Measurements from ENCODE around the gene TRIM2. TPM values are rescaled to one million over a fixed set of nuclear protein-coding genes. Genes with fewer than 3 reads are reported as not detected.

The TRIM2 gene
- total RNA-seq, 2 experiments from 2014 or later: 0.10 to 0.20 TPM

DNA sequence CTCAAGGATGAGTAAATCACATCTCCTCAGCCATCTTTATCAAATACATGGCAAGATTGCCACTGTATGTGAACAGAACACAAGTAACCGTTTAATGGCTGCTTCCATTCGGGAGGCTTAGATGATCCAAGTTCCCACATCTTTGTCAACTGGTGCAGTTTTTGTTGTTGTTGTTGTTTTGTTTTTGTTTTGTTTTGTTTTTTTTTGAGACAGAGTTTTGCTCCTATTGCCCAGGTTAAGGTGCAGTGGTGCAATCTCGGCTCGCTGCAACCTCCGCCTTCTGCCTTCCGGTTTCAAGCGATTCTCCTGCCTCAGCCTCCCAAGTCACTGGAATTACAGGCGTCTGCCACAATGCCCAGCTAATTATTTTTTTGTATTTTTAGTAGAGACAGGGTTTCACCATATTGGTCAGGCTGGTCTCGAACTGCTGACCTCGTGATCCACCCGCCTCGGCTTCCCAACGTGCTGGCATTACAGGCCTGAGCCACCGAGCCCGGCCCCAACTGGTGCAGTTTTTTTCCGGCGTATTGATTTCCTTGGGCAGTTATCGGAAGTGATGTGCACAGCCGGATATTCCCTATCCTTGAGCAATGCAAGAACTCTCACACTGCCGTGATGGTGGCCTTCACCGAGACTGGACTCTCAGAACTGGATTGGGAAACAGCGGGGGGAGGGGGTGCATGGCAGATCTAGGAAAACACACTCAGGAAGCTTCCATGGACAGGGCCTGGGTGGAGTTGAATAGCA, 29.2 kb upstream of the TRIM2 start:
- POLR2A ChIA-PET: no interaction called here
- CTCF ChIA-PET: no interaction called here
- DNase-seq: no peak
- no peaks in the 10 kb centered on the region for H3K27me3 Mint-ChIP-seq
- H3K4me1 Mint-ChIP-seq: no peaks in the 10 kb centered on the region
- no peak overlapping the region for H3K4me3 Mint-ChIP-seq
- no peaks in the 10 kb centered on the region for H3K36me3 Mint-ChIP-seq (ENCODE audit: low read depth)
- no peaks in the 10 kb centered on the region for H3K9me3 Mint-ChIP-seq
- no peak overlapping the region for H3K27ac Mint-ChIP-seq

DNA sequence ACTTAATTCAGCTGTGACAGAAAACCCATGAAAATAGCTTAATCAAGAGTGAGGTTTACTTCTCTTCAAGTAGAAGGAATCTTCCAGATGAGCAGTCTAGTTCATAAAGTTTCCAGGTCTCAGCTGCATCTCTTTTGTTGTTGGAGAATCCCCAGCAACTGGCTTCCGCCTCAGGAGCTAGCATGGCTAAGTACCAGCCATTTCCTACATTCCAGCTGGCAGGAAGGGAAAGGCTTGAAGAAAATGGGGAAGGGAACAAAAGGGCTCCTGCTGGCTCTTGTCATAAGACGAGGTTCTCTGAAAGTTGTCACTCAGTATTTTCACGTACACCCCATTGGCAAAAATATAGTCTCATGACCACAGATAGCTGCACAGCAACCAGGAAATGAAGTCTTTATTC, 27.3 kb upstream of the TRIM2 start:
- H3K27me3 Mint-ChIP-seq: no peaks in the 10 kb centered on the region
- no peak for DNase-seq
- no peaks in the 10 kb centered on the region for H3K4me1 Mint-ChIP-seq
- H3K9me3 Mint-ChIP-seq: no peaks in the 10 kb centered on the region
- ChIA-PET CTCF (no interaction called here), POLR2A (no interaction called here)
- H3K36me3 Mint-ChIP-seq (ENCODE audit: low read depth): no peaks in the 10 kb centered on the region
- no peak overlapping the region for H3K4me3 Mint-ChIP-seq
- H3K27ac Mint-ChIP-seq: no peak overlapping the region

DNA sequence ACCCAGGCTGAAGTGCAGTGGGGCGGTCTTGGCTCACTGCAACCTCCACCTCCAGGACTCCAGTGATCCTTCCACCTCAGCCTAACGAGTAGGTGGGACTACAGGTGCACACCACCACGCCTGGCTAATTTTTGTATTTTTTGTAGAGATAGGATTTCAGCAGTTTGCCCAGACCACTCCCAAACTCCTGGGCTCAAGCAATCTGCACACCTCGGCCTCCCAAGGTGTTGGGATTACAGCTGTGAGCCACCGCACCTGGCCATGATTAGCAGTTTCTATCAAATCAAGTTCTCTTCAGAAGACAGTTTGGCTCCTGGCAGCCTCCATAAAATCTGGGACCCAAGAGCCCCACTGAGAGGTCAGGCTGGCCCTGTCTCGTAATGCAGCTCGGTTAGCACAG, 26.4 kb upstream of the TRIM2 start:
- Mint-ChIP-seq H3K27me3 (no peaks in the 10 kb centered on the region), H3K9me3 (no peaks in the 10 kb centered on the region), H3K4me3 (no peak overlapping the region), H3K36me3 (ENCODE audit: low read depth) (no peaks in the 10 kb centered on the region), H3K27ac (no peak overlapping the region), H3K4me1 (no peaks in the 10 kb centered on the region)
- CTCF ChIA-PET: no interaction called here
- no peak for DNase-seq
- POLR2A ChIA-PET: no interaction called here

DNA sequence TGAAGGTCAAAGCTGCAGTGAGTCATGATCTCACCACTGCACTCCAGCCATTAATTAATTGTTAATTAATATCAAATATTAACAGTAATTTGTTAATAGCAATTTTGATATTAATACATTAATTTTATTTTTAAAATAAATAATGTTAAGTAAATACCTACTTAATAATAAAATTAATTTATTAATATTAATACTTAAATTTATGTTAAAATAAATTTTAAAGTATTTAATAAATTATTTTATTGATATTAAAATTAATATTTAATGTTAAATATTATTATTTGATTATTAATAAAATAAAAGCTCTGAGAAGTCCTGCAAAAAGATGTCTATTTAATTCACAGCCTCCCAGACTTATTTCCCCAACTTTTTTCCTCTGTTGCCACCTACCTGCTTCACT, 25.1 kb upstream of the TRIM2 start:
- Mint-ChIP-seq H3K36me3 (ENCODE audit: low read depth) (no peaks in the 10 kb centered on the region), H3K27ac (no peak overlapping the region), H3K9me3 (no peaks in the 10 kb centered on the region), H3K4me3 (no peak overlapping the region), H3K27me3 (no peaks in the 10 kb centered on the region), H3K4me1 (no peaks in the 10 kb centered on the region)
- CTCF ChIA-PET: no interaction called here
- POLR2A ChIA-PET: no interaction called here
- DNase-seq: no peak

DNA sequence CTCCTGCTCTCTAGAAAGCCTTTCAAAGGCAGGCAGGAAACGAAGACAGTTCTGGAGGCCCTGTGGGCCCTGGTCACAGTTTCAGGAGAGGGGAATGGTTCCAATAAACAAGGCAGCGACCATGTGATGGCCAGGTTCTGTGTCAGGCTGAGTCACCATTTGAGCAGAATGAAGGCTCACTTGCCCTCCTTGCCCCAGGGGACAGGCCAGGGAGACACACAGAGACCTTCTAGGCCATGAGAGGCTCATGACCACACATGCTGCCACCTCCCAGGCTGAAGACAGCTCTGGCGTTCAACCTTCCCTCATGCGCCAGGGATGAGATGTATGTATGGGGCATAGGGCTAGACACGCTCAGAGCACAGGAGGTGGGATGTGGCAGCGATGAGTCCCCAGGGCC, 22.9 kb upstream of the TRIM2 start:
- H3K36me3 Mint-ChIP-seq (ENCODE audit: low read depth): no peaks in the 10 kb centered on the region
- H3K27ac Mint-ChIP-seq: no peak overlapping the region
- CTCF ChIA-PET: no interaction called here
- no peak overlapping the region for H3K4me3 Mint-ChIP-seq
- no peaks in the 10 kb centered on the region for H3K27me3 Mint-ChIP-seq
- no peaks in the 10 kb centered on the region for H3K4me1 Mint-ChIP-seq
- POLR2A ChIA-PET: no interaction called here
- no peak for DNase-seq
- H3K9me3 Mint-ChIP-seq: no peaks in the 10 kb centered on the region

DNA sequence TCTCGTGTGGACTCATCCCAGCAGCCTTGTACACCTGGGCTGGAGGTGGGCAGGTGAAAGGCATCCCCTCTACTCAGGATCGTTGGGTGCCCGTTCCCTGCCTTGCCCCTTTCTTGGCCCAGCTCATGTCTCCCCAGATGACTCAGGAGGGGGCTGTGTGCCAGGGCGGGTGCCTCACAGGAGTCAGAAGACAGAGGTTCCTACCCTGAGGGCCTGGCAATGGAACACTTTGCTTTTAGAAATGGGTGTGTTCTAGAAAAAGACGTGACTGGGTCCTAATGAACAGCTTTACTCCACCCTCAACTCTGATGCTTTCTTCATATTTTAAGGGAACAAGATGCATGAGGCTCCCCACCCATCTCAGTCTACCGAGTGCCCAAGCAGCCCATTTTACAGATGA, 22.5 kb upstream of the TRIM2 start:
- no peaks in the 10 kb centered on the region for H3K36me3 Mint-ChIP-seq (ENCODE audit: low read depth)
- ChIA-PET POLR2A (no interaction called here), CTCF (interaction anchor here (1.5 kb wide), 1 partner anchor 25 kb away, joined by 3 read pairs; no protein-coding TSS in a partner anchor)
- no peak for DNase-seq
- no peaks in the 10 kb centered on the region for H3K4me1 Mint-ChIP-seq
- no peaks in the 10 kb centered on the region for H3K27me3 Mint-ChIP-seq
- no peak overlapping the region for H3K4me3 Mint-ChIP-seq
- no peak overlapping the region for H3K27ac Mint-ChIP-seq
- H3K9me3 Mint-ChIP-seq: no peaks in the 10 kb centered on the region

DNA sequence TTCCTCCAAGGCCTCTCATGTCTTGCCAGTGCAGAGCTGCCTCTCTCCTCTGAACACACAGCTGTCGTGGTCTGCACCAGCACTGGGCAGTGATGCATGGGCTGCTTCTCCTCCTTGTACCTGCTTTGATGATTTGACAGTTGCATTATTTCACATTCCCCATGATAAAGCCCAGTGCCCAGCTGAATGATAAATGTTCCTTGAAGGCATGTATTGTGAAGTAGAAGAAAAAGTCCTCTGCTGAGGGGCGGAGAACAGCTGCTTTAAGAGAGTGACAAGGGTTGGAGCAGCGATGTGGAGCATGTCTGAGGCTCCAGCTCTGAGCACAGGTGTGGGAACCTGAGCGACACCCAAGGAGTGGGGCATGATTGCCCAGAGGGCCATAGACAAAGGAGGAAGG, 21.1 kb upstream of the TRIM2 start:
- POLR2A ChIA-PET: no interaction called here
- Mint-ChIP-seq H3K4me3 (no peak overlapping the region), H3K36me3 (ENCODE audit: low read depth) (no peaks in the 10 kb centered on the region), H3K27me3 (no peaks in the 10 kb centered on the region), H3K4me1 (no peaks in the 10 kb centered on the region), H3K9me3 (no peaks in the 10 kb centered on the region), H3K27ac (no peak overlapping the region)
- no peak for DNase-seq
- CTCF ChIA-PET: interaction anchor here (0.9 to 1.5 kb wide), 2 partner anchors 24 to 27 kb away, joined by 3 to 4 read pairs; no protein-coding TSS in a partner anchor

DNA sequence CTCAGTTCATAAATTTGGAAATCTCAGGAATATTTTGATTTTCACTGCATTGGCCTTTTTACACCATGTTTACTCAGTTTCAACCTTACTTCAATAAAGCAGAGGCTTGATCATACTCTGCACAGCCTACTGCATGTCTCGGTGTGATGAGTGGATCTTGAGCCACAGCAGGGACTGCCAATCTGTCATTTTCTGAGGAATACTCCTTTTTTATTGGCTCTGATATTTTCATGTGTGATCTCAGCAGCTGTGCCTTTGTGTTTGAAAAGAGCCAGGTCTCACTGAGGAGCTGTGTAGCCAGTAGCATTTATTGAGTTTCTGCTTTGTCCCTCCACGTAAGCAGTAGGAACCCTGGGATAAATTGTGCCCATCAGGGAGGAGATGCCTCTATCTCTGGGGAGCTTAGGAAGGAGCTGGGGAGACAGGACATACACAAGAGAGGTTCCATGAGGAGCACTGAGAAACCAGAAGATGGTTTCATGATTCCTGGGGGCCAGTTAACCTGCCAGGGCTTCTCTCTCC, 18.9 kb upstream of the TRIM2 start:
- CTCF ChIA-PET: no interaction called here
- H3K9me3 Mint-ChIP-seq: no peaks in the 10 kb centered on the region
- no peak for DNase-seq
- no peak overlapping the region for H3K4me3 Mint-ChIP-seq
- POLR2A ChIA-PET: no interaction called here
- no peaks in the 10 kb centered on the region for H3K27me3 Mint-ChIP-seq
- no peaks in the 10 kb centered on the region for H3K36me3 Mint-ChIP-seq (ENCODE audit: low read depth)
- no peak overlapping the region for H3K27ac Mint-ChIP-seq
- no peaks in the 10 kb centered on the region for H3K4me1 Mint-ChIP-seq

DNA sequence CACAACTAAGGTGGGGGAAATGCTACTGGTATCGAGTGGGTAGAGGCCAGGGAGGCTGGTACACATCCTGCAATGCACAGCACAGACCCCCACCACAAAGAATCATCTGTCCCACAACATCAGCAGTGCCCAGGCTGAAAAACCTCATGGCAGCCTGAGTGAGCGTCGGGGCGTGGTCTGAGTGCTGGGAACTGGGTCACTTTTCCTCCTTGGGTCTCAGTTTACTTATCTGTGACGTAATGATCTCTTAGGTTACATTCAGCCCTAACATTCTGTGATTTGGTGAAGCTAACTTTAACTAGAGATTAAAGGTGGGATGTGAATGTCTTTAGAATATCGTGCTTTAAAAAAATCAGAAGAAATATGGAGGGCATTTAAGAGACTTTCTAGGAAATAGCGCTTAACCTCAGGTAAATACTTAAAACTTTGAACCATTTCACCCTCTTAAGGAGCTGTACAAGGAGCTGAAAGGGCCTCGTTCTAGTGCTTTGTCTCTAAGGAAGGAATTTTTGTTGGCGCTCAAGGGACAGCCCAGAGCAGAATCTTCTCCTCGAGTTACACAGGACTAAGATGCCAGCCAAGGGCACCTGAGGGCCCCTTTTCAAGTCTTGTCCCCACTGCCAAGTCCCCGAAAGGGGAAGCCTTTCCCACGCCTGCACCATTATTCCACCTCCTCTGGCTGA, 18.1 kb upstream of the TRIM2 start:
- POLR2A ChIA-PET: no interaction called here
- no peaks in the 10 kb centered on the region for H3K9me3 Mint-ChIP-seq
- H3K27ac Mint-ChIP-seq: no peak overlapping the region
- no peak for DNase-seq
- CTCF ChIA-PET: no interaction called here
- H3K36me3 Mint-ChIP-seq (ENCODE audit: low read depth): no peaks in the 10 kb centered on the region
- no peak overlapping the region for H3K4me3 Mint-ChIP-seq
- H3K27me3 Mint-ChIP-seq: no peaks in the 10 kb centered on the region
- no peaks in the 10 kb centered on the region for H3K4me1 Mint-ChIP-seq

DNA sequence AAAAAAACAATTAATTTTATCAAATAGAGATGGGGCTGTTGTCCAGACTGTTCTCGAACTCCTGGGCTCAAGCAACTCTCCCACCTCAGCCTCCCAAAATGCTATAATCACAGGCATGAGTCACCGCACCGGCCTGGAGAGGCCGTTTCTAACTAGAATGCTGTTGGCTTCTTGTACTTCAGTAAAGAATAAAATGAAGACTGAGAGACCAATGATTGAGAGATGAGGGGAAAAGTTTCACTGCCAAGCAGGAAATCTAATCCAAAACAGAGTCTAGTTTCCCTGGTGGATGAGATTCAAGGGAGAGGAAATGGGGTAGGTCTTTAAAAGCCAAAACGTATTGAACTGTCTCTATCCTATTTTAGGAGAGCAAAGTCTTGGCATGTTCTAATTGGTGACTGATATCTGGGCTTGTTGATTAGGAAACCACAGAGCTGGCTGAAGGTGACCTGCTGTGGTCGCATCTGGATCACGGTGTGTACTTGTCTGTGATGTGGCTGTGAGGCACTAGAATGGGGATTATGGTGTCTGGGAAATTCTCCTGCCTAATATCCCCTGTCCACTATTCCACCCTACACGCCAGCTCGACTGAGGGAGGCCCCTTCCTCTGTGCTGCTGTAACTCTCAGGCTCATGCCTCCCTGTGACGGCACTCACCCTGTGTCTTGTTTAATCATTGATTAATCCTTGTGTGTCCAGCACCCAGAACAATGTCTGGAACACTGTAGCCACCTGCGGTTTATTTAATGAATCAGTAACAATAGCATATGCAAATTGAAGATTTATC, 15.0 kb upstream of the TRIM2 start:
- POLR2A ChIA-PET: no interaction called here
- H3K27ac Mint-ChIP-seq: no peak overlapping the region

DNA sequence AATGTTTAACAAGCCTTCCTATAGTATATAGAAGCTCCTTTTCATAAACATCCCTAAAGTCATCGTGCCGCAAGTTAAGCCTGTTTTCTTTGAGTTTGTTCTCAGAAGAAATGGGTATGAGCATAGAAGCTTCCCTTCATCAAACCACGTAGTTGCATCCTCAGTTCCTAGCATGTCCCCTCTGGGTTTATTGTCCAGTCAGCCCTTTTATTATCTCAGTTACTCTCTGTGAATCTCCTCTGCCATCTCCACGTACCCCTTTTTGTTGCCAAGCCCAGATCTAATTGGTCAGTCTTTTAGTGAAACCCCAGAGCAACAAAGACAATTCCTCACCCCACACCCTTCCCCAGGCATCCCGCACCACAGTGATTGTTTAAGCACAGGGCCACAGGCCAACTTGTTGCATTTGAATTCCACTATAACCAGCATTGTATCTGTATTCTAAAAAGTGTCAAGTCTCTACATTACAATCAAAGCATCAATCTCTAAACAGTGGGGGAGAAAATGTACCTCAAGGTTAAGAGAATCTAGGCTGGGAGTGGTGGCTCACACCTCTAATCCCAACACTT, 12.4 kb upstream of the TRIM2 start:
- Mint-ChIP-seq H3K27ac (no peak overlapping the region), H3K4me1 (no peaks in the 10 kb centered on the region), H3K27me3 (no peaks in the 10 kb centered on the region), H3K4me3 (no peak overlapping the region), H3K36me3 (ENCODE audit: low read depth) (no peaks in the 10 kb centered on the region), H3K9me3 (no peaks in the 10 kb centered on the region)
- ChIA-PET POLR2A (no interaction called here), CTCF (interaction anchor here (0.6 kb wide), 1 partner anchor 465 kb away, joined by 3 read pairs; no protein-coding TSS in a partner anchor)
- no peak for DNase-seq

More for the DNA sequence above, 15.0 kb upstream of the TRIM2 start:
- Mint-ChIP-seq H3K9me3 (no peaks in the 10 kb centered on the region), H3K4me3 (no peak overlapping the region), H3K27me3 (no peaks in the 10 kb centered on the region), H3K36me3 (ENCODE audit: low read depth) (no peaks in the 10 kb centered on the region), H3K4me1 (no peaks in the 10 kb centered on the region)
- no peak for DNase-seq
- CTCF ChIA-PET: no interaction called here

DNA sequence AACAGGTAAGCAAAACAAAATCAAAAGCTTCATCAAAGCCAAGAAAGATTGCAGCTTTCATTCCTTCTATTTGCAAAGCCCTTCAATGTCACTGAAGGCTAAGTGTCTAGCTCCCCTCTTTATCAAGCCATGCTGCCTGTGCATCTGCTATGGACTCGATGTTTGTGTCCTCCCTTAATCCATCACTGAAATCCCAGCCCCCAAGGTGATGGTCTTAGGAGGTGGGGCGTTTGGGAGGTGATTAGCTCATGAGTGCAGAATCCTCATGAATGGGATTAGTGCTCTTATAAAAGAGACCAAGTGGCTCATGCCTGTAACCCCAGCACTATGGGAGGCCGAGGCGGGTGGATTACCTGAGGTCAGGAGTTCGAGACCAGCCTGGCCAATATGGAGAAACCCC, 6.9 kb upstream of the TRIM2 start:
- Mint-ChIP-seq H3K4me1 (no peaks in the 10 kb centered on the region), H3K4me3 (no peak overlapping the region), H3K27ac (no peak overlapping the region), H3K36me3 (ENCODE audit: low read depth) (no peaks in the 10 kb centered on the region), H3K27me3 (no peaks in the 10 kb centered on the region), H3K9me3 (no peaks in the 10 kb centered on the region)
- POLR2A ChIA-PET: interaction anchor here (0.8 kb wide), 1 partner anchor 8 kb away, joined by 5 read pairs; no protein-coding TSS in a partner anchor
- CTCF ChIA-PET: interaction anchor here (1.1 kb wide), 1 partner anchor 16 kb away, joined by 3 read pairs; no protein-coding TSS in a partner anchor
- DNase-seq: no peak

DNA sequence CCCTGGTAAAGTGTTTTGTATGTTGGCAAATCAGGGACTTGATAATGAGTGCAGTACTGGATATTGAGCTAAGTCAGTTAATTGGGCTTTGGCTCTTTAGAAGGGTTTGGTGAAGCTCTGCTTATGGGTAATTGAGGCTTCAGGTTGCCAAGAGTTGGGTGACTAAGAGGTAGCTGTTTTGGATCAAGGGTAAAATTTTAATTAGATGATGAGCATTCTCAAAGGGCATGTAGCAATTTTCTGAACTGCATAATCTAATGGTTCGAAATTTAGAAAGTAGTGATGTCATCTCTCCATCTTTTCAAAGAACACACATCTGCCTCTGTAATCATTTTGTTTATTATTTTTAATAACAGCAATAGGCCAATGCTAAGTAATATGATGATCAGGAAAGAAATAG, 5.5 kb upstream of the TRIM2 start:
- ChIA-PET CTCF (no interaction called here), POLR2A (no interaction called here)
- Mint-ChIP-seq H3K4me1 (no peaks in the 10 kb centered on the region), H3K27ac (no peak overlapping the region), H3K27me3 (no peaks in the 10 kb centered on the region), H3K9me3 (no peaks in the 10 kb centered on the region), H3K36me3 (ENCODE audit: low read depth) (no peaks in the 10 kb centered on the region), H3K4me3 (no peak overlapping the region)
- DNase-seq: no peak

Measured in activated CD4-positive, alpha-beta memory T cell treated with anti-CD3 and anti-CD28 coated beads, Interleukin-2, amount 10 ng/mL, durations not matched to agents 7 days and 5 days (primary cell).